PFSK-1 (cell line): ENCODE results near the gene CYB561D1.

Experiments used
- FOXP2 ChIP-seq: optimal IDR thresholded peaks from 2 replicates; pipeline ENCODE3; 2011; ENCODE audit warnings: borderline replicate concordance, control low read depth, inconsistent platforms; ENCODE audit not compliant: insufficient read depth; ENCODE audit errors: extremely low read length, extremely low read depth
- POLR2AphosphoS5 ChIP-seq: IDR thresholded peaks from 2 replicates; pipeline ENCODE4 v1.6.1; 2012; ENCODE audit warnings: low read depth, mild to moderate bottlenecking, control low read depth, low read length, moderate library complexity
- REST ChIP-seq, 2 experiments: IDR thresholded peaks; 2 replicates each; pipeline versions ENCODE4 v1.6.1 to v1.8.0; 2011 to 2012; ENCODE audit warnings: low read depth in 2 of 2, low read length in 2 of 2, control low read depth in 1 of 2, inconsistent platforms in 1 of 2, mild to moderate bottlenecking in 1 of 2, moderate library complexity in 1 of 2; ENCODE audit not compliant: insufficient read depth in 1 of 2
- SIN3A ChIP-seq: IDR thresholded peaks from 2 replicates; pipeline ENCODE4 v1.6.1; 2012; ENCODE audit warnings: mild to moderate bottlenecking, low read length, moderate library complexity, borderline replicate concordance; ENCODE audit not compliant: insufficient read depth
- TAF1 ChIP-seq: IDR thresholded peaks from 2 replicates; pipeline ENCODE4 v1.6.1; 2012; ENCODE audit warnings: low read length, control low read depth, borderline replicate concordance; ENCODE audit not compliant: insufficient read depth

Gene CYB561D1

GRCh38 chr1:109468061-109468460, 25.8 kb upstream of the CYB561D1 start:
- TF ChIP-seq FOXP2 (no peak), REST (IDR thresholded peaks at IDR 0.05; ENCODE audit: insufficient read depth in 1 of 2, low read depth in 2 of 2, low read length in 2 of 2) (no peak), TAF1 (no peak), SIN3A (no peak), POLR2AphosphoS5 (no peak)

- TF ChIP-seq REST (IDR thresholded peaks at IDR 0.05; ENCODE audit: insufficient read depth in 1 of 2, low read depth in 2 of 2, low read length in 2 of 2) = no peak
- no peak for TF ChIP-seq POLR2AphosphoS5
- TF ChIP-seq SIN3A = no peak
- TF ChIP-seq FOXP2 = no peak
Observed at GRCh38 chr1:109468903-109469302, 25.0 kb upstream of the CYB561D1 start.

GRCh38 chr1:109470245-109470644, 23.6 kb upstream of the CYB561D1 start:
- TF ChIP-seq TAF1 (no peak), FOXP2 (no peak), POLR2AphosphoS5 (no peak), SIN3A (no peak), REST (IDR thresholded peaks at IDR 0.05; ENCODE audit: insufficient read depth in 1 of 2, low read depth in 2 of 2, low read length in 2 of 2) (no peak)

- TF ChIP-seq REST (IDR thresholded peaks at IDR 0.05; ENCODE audit: insufficient read depth in 1 of 2, low read depth in 2 of 2, low read length in 2 of 2) = no peak
- TF ChIP-seq FOXP2 = no peak
- TF ChIP-seq POLR2AphosphoS5 = no peak
- no peak for TF ChIP-seq TAF1
- TF ChIP-seq SIN3A = no peak
Observed at GRCh38 chr1:109472779-109473178, 21.1 kb upstream of the CYB561D1 start.

GRCh38 chr1:109474697-109475096, 19.2 kb upstream of the CYB561D1 start:
- TF ChIP-seq REST (IDR thresholded peaks at IDR 0.05; ENCODE audit: insufficient read depth in 1 of 2, low read depth in 2 of 2, low read length in 2 of 2) (no peak), TAF1 (no peak), SIN3A (no peak), POLR2AphosphoS5 (no peak), FOXP2 (no peak)
